Tibial artery (tissue), 4 donors: Measurements from ENCODE around the gene ABCC5.

Source experiments
- DNase-seq, 2 donors: peaks; one replicate each; pipeline ENCODE4 v3.0.0-alpha.2; 2019
- H3K27ac ChIP-seq, 2 donors: fragments of 200-600 bp; sonication (generic) in 1 of 2; 1 replicate in 1 of 2; 2 replicates in 1 of 2; pipeline ENCODE4 v1.5.1; 2018 to 2019; ENCODE audit warnings: mild to moderate bottlenecking in 1 of 2
- H3K27me3 ChIP-seq, 2 donors: fragments of 200-600 bp; sonication (generic) in 1 of 2; one replicate each; pipeline versions ENCODE4 v1.5.1 to v1.6.0; 2016 to 2019
- H3K36me3 ChIP-seq, 3 donors: fragments of 200-600 bp; sonication (generic) in 2 of 3; one replicate each; pipeline ENCODE4 v1.5.1; 2016 to 2019; ENCODE audit warnings: mild to moderate bottlenecking in 2 of 3
- H3K4me1 ChIP-seq, 4 donors: fragments of 200-600 bp; sonication (generic) in 2 of 4; 1 replicate in 3 of 4; 2 replicates in 1 of 4; pipeline ENCODE4 v1.5.1; 2016 to 2019
- H3K4me3 ChIP-seq, 2 donors: fragments of 200-600 bp; sonication (generic) in 1 of 2; 1 replicate in 1 of 2; 2 replicates in 1 of 2; pipeline ENCODE4 v1.5.1; 2018 to 2019; ENCODE audit warnings: mild to moderate bottlenecking in 2 of 2
- H3K9me3 ChIP-seq, 3 donors: fragments of 200-600 bp; sonication (generic) in 1 of 3; one replicate each; pipeline ENCODE4 v1.5.1; 2016 to 2019
- CTCF ChIP-seq, 2 experiments: fragments of 200-600 bp in 1 of 2; fragments of 450-650 bp in 1 of 2; IDR thresholded peaks; one replicate each; pipeline ENCODE4 v1.5.1; 2017 to 2019; ENCODE audit warnings: antibody characterized with exemption in 2 of 2, mild to moderate bottlenecking in 1 of 2, moderate library complexity in 1 of 2
- intact Hi-C: fragments of 100-400 bp; cut with DNase I; formaldehyde crosslinking; loops from one replicate; pipeline ENCODE4 v1.15.0; 2023; ENCODE audit warnings: low total_unique reads

Gene ABCC5

GRCh38 chr3:183875411-183875810 lies 142.3 kb downstream of the ABCC5 start:
- Histone ChIP-seq H3K4me3 (no peak overlapping the region), H3K4me1 (peaks cover 0 to 19% (median 6%) of the 10 kb centered on the region in 4 donors), H3K27me3 (no peaks in the 10 kb centered on the region), H3K27ac (no peak overlapping the region), H3K36me3 (peaks cover 0 to 14% (median 0%) of the 10 kb centered on the region in 3 donors), H3K9me3 (no peaks in the 10 kb centered on the region)
- intact Hi-C loops = no loop called here
- TF ChIP-seq CTCF (IDR thresholded peaks at IDR 0.05) = no peak
- DNase-seq = no peak

GRCh38 chr3:183873914-183874313 lies 143.8 kb downstream of the ABCC5 start:
- Histone ChIP-seq H3K36me3 (peaks cover 0 to 14% (median 0%) of the 10 kb centered on the region in 3 donors), H3K4me1 (peaks cover 0 to 19% (median 6%) of the 10 kb centered on the region in 4 donors), H3K27ac (no peak overlapping the region), H3K9me3 (no peaks in the 10 kb centered on the region), H3K4me3 (no peak overlapping the region), H3K27me3 (no peaks in the 10 kb centered on the region)
- no peak for TF ChIP-seq CTCF (IDR thresholded peaks at IDR 0.05)
- intact Hi-C loops = no loop called here
- DNase-seq = no peak

GRCh38 chr3:183871541-183871940 lies 146.1 kb downstream of the ABCC5 start:
- TF ChIP-seq CTCF (IDR thresholded peaks at IDR 0.05) = no peak
- H3K4me3 ChIP-seq = no peak overlapping the region
- peaks cover 7 to 17% (median 11%) of the 10 kb centered on the region in 3 donors for H3K36me3 ChIP-seq
- H3K27ac ChIP-seq = no peak overlapping the region
- intact Hi-C loops = no loop called here
- DNase-seq = no peak
- H3K9me3 ChIP-seq = no peaks in the 10 kb centered on the region
- H3K27me3 ChIP-seq = no peaks in the 10 kb centered on the region
- peaks cover 0 to 19% (median 6%) of the 10 kb centered on the region in 4 donors for H3K4me1 ChIP-seq

- intact Hi-C loops = no loop called here
- H3K4me1 ChIP-seq = peaks cover 0 to 12% (median 3%) of the 10 kb centered on the region in 4 donors
- no peak overlapping the region for H3K27ac ChIP-seq
- H3K36me3 ChIP-seq = peaks cover 16 to 26% (median 21%) of the 10 kb centered on the region in 3 donors
- no peak for TF ChIP-seq CTCF (IDR thresholded peaks at IDR 0.05)
- no peaks in the 10 kb centered on the region for H3K9me3 ChIP-seq
- H3K27me3 ChIP-seq = no peaks in the 10 kb centered on the region
- no peak overlapping the region for H3K4me3 ChIP-seq
- DNase-seq = no peak
Measured at GRCh38 chr3:183870563-183870962, 147.1 kb downstream of the ABCC5 start.
